WTC11 (cell line): ENCODE results near the gene MTX1. TPM values are rescaled to one million over a fixed set of nuclear protein-coding genes. Genes with fewer than 3 reads are reported as not detected.

Experiments
- ATAC-seq: fragments of 200-7000 bp; cut with Tn5 transposase; 2 replicates; pipeline ENCODE4 v1.10.0; 2021; ENCODE audit warnings: mild to moderate bottlenecking, moderate library complexity
- CTCF ChIA-PET: fragments of 300-600 bp; sonication (Branson Sonifier 250); formaldehyde crosslinking; loops from one replicate; lab custom pipeline; 2021; ENCODE audit warnings: antibody characterized with exemption; lab: Charles Lee
- POLR2A ChIA-PET: fragments of 350-600 bp; sonication (Branson Sonifier 250); formaldehyde crosslinking; loops from one replicate; lab custom pipeline; 2021; ENCODE audit warnings: antibody characterized with exemption; lab: Charles Lee
- DNase-seq: peaks from one replicate; pipeline ENCODE4 v3.0.0; 2021; ENCODE audit warnings: low spot score
- H3K27ac Mint-ChIP-seq: 2 replicates; pipeline ENCODE4 v1.8.0; 2021; ENCODE audit warnings: mixed read lengths
- H3K27me3 Mint-ChIP-seq: 2 replicates; pipeline ENCODE4 v1.8.0; 2021; ENCODE audit warnings: low read depth, mild to moderate bottlenecking, moderate library complexity, mixed read lengths
- H3K36me3 Mint-ChIP-seq: 2 replicates; pipeline ENCODE4 v1.8.0; 2021; ENCODE audit warnings: mixed read lengths
- H3K4me1 Mint-ChIP-seq: 2 replicates; pipeline ENCODE4 v1.8.0; 2022; ENCODE audit warnings: mixed read lengths
- H3K4me3 Mint-ChIP-seq: 2 replicates; pipeline ENCODE4 v1.8.0; 2021; ENCODE audit warnings: mild to moderate bottlenecking, moderate library complexity, mixed read lengths
- H3K9me3 Mint-ChIP-seq: 2 replicates; pipeline ENCODE4 v1.8.0; 2021; ENCODE audit warnings: mixed read lengths
- ATF1 ChIP-seq: sonication (generic); formaldehyde crosslinking; IDR thresholded peaks from 2 replicates; pipeline ENCODE4 v1.8.1; 2023; ENCODE audit warnings: mild to moderate bottlenecking, moderate library complexity, missing genetic modification reagents
- CDX4 ChIP-seq: fragments of 250-450 bp; sonication (Bioruptor Pico); IDR thresholded peaks from 2 replicates; pipeline ENCODE4 v1.9.0; 2021; ENCODE audit warnings: moderate library complexity, mild to moderate bottlenecking, inconsistent platforms, borderline replicate concordance
- CREM ChIP-seq: sonication (generic); formaldehyde crosslinking; IDR thresholded peaks from 2 replicates; pipeline ENCODE4 v1.8.1; 2022; ENCODE audit warnings: mild to moderate bottlenecking, missing genetic modification reagents, moderate library complexity
- E2F4 ChIP-seq: sonication (generic); formaldehyde crosslinking; IDR thresholded peaks from 2 replicates; pipeline ENCODE4 v1.8.1; 2022; ENCODE audit warnings: low read depth, mild to moderate bottlenecking, moderate library complexity, missing genetic modification reagents, borderline replicate concordance
- E2F5 ChIP-seq: sonication (generic); formaldehyde crosslinking; IDR thresholded peaks from 2 replicates; pipeline ENCODE4 v1.8.1; 2022; ENCODE audit warnings: mild to moderate bottlenecking, moderate library complexity, missing genetic modification reagents
- ETV6 ChIP-seq: sonication (generic); formaldehyde crosslinking; IDR thresholded peaks from 2 replicates; pipeline ENCODE4 v1.8.1; 2022; ENCODE audit warnings: mild to moderate bottlenecking, missing genetic modification reagents
- FOXK1 ChIP-seq: sonication (generic); formaldehyde crosslinking; IDR thresholded peaks from 2 replicates; pipeline ENCODE4 v1.8.0; 2022; ENCODE audit warnings: mild to moderate bottlenecking, moderate library complexity, missing genetic modification reagents
- FOXP1 ChIP-seq: sonication (generic); formaldehyde crosslinking; IDR thresholded peaks from 2 replicates; pipeline ENCODE4 v1.8.0; 2022; ENCODE audit warnings: missing genetic modification reagents, mild to moderate bottlenecking, moderate library complexity, borderline replicate concordance
- GABPB1 ChIP-seq: sonication (generic); formaldehyde crosslinking; IDR thresholded peaks from 2 replicates; pipeline ENCODE4 v1.8.1; 2023; ENCODE audit warnings: mild to moderate bottlenecking, missing genetic modification reagents
- HMGXB4 ChIP-seq: sonication (generic); formaldehyde crosslinking; IDR thresholded peaks from 2 replicates; pipeline ENCODE4 v1.8.1; 2023; ENCODE audit warnings: mild to moderate bottlenecking, moderate library complexity, missing genetic modification reagents
- IRF2 ChIP-seq: sonication (generic); formaldehyde crosslinking; IDR thresholded peaks from 2 replicates; pipeline ENCODE4 v1.8.0; 2022; ENCODE audit warnings: low read depth, missing genetic modification reagents, borderline replicate concordance
- MAX ChIP-seq: sonication (generic); formaldehyde crosslinking; IDR thresholded peaks from 2 replicates; pipeline ENCODE4 v1.8.0; 2022; ENCODE audit warnings: mild to moderate bottlenecking, missing genetic modification reagents
- MYBL2 ChIP-seq: sonication (generic); formaldehyde crosslinking; IDR thresholded peaks from 2 replicates; pipeline ENCODE4 v1.8.1; 2023; ENCODE audit warnings: mild to moderate bottlenecking, moderate library complexity, missing genetic modification reagents
- NFYB ChIP-seq: sonication (generic); formaldehyde crosslinking; conservative IDR thresholded peaks from 2 replicates; pipeline ENCODE4 v1.8.0; 2022; ENCODE audit warnings: low read depth, missing genetic modification reagents
- NR3C1 ChIP-seq: sonication (generic); formaldehyde crosslinking; conservative IDR thresholded peaks from 2 replicates; pipeline ENCODE4 v1.8.1; 2023; ENCODE audit warnings: low read depth, mild to moderate bottlenecking, missing genetic modification reagents
- OVOL2 ChIP-seq: fragments of 250-450 bp; sonication (Bioruptor Pico); IDR thresholded peaks from 2 replicates; pipeline ENCODE4 v1.9.0; 2021; ENCODE audit warnings: mild to moderate bottlenecking, borderline replicate concordance
- PRDM15 ChIP-seq: sonication (generic); formaldehyde crosslinking; IDR thresholded peaks from 2 replicates; pipeline ENCODE4 v1.8.0; 2022; ENCODE audit warnings: missing genetic modification reagents
- RELA ChIP-seq: sonication (generic); formaldehyde crosslinking; IDR thresholded peaks from 2 replicates; pipeline ENCODE4 v1.8.1; 2022; ENCODE audit warnings: missing genetic modification reagents, mild to moderate bottlenecking, borderline replicate concordance
- RORB ChIP-seq: fragments of 250-450 bp; sonication (Bioruptor Pico); IDR thresholded peaks from 2 replicates; pipeline ENCODE4 v1.9.0; 2021; ENCODE audit warnings: mild to moderate bottlenecking
- SMAD3 ChIP-seq: sonication (generic); formaldehyde crosslinking; IDR thresholded peaks from 2 replicates; pipeline ENCODE4 v1.8.0; 2022; ENCODE audit warnings: missing genetic modification reagents, mild to moderate bottlenecking, borderline replicate concordance
- SP1 ChIP-seq: sonication (generic); formaldehyde crosslinking; conservative IDR thresholded peaks from 2 replicates; pipeline ENCODE4 v1.8.1; 2022; ENCODE audit warnings: missing genetic modification reagents
- ZBTB21 ChIP-seq: sonication (generic); formaldehyde crosslinking; IDR thresholded peaks from 2 replicates; pipeline ENCODE4 v1.8.1; 2023; ENCODE audit warnings: mild to moderate bottlenecking, missing genetic modification reagents, borderline replicate concordance
- ZBTB43 ChIP-seq: sonication (generic); formaldehyde crosslinking; IDR thresholded peaks from 2 replicates; pipeline ENCODE4 v1.8.1; 2023; ENCODE audit warnings: mild to moderate bottlenecking, missing genetic modification reagents
- ZNF416 ChIP-seq: fragments of 250-450 bp; sonication (Bioruptor Pico); IDR thresholded peaks from 2 replicates; pipeline ENCODE4 v1.9.0; 2021; ENCODE audit warnings: mild to moderate bottlenecking, inconsistent platforms
- total RNA-seq: library from RNA; stranded (reverse); gene quantifications from 3 replicates; pipeline ENCODE4 v1.2.3, GENCODE V29; 2021

Gene MTX1
- total RNA-seq, 1 experiment from 2014 or later = 62.8 TPM

GRCh38 chr1:155226910-155227260 is 18.4 kb downstream of the MTX1 start:
- Mint-ChIP-seq H3K27ac (peak overlapping the region; percentile 95), H3K36me3 (no peaks in the 10 kb centered on the region), H3K27me3 (peaks cover 29% of the 10 kb centered on the region), H3K9me3 (no peaks in the 10 kb centered on the region), H3K4me1 (peaks cover 25% of the 10 kb centered on the region)
- peak; percentile 60 for DNase-seq
- peak; percentile 29 for ATAC-seq
- CTCF ChIA-PET = interaction anchor here (0.9 to 6.1 kb wide), 14 partner anchors 18 to 209 kb away, joined by 3 to 48 read pairs (median 4); partner anchors contain the start of genes CLK2, KRTCAP2, MTX1 and THBS3
- POLR2A ChIA-PET = interaction anchor here (0.7 to 1.4 kb wide), 6 partner anchors 17 to 210 kb away, joined by 3 to 6 read pairs (median 4); no protein-coding TSS in a partner anchor
- peak; percentile 10; the same call in 1 of the 2 replicates for TF ChIP-seq HMGXB4 (CRISPR knock-in tag)
- peak; percentile 30; the same call in 1 of the 2 replicates for TF ChIP-seq ZBTB43 (CRISPR knock-in tag)
- no peak for TF ChIP-seq RELA
- 0 out of 2 replicates have a peak, but pooled peaks have one; percentile 16 for TF ChIP-seq GABPB1 (CRISPR knock-in tag)
- no peak for TF ChIP-seq ZNF416
- TF ChIP-seq, all 79 proteins: peak for 3
- peak overlapping the region; percentile 92 for H3K4me3 Mint-ChIP-seq

- DNase-seq (peak; percentile 97), ATAC-seq (peak; percentile 96)
- Mint-ChIP-seq H3K36me3 (no peaks in the 10 kb centered on the region), H3K4me1 (peaks cover 22% of the 10 kb centered on the region), H3K9me3 (no peaks in the 10 kb centered on the region), H3K27ac (peak overlapping the region; percentile 97), H3K27me3 (peaks cover 29% of the 10 kb centered on the region), H3K4me3 (peak overlapping the region; percentile 92)
- ChIA-PET POLR2A (interaction anchor here (0.6 to 1.8 kb wide), 9 partner anchors 17 to 89 kb away, joined by 3 to 6 read pairs (median 4); partner anchors contain the start of genes CLK2 and THBS3), CTCF (interaction anchor here (0.6 to 6.1 kb wide), 15 partner anchors 18 to 210 kb away, joined by 3 to 48 read pairs (median 4); partner anchors contain the start of genes CLK2, KRTCAP2, MTX1 and THBS3)
- TF ChIP-seq SMAD3 (CRISPR knock-in tag) = 0 out of 2 replicates have a peak, but pooled peaks have one; percentile 67
- no peak for TF ChIP-seq ZBTB21 (CRISPR knock-in tag)
- TF ChIP-seq NFYB (CRISPR knock-in tag) = peak; percentile 92
- TF ChIP-seq ETV6 = no peak
- TF ChIP-seq SP1 (CRISPR knock-in tag) = peak; percentile 57; the same call in 1 of the 2 replicates
- no peak for TF ChIP-seq CREM (CRISPR knock-in tag)
- peak; percentile 20; the same call in 1 of the 2 replicates for TF ChIP-seq FOXP1 (CRISPR knock-in tag)
- peak; percentile 93 for TF ChIP-seq E2F4 (CRISPR knock-in tag)
- no peak for TF ChIP-seq CDX4 (CRISPR knock-in tag)
- TF ChIP-seq MAX (CRISPR knock-in tag) = peak; percentile 41
- TF ChIP-seq PRDM15 = no peak
- TF ChIP-seq ATF1 = no peak
- TF ChIP-seq E2F5 (CRISPR knock-in tag) = peak; percentile 99
- TF ChIP-seq OVOL2 (CRISPR knock-in tag) = no peak
- no peak for TF ChIP-seq IRF2 (CRISPR knock-in tag)
- TF ChIP-seq NR3C1 = no peak
- TF ChIP-seq MYBL2 (CRISPR knock-in tag) = no peak
- TF ChIP-seq FOXK1 (CRISPR knock-in tag) = peak; percentile 35; the same call in 1 of the 2 replicates
- TF ChIP-seq RORB (CRISPR knock-in tag) = no peak
These were observed 19.0 kb downstream of the MTX1 start for GRCh38 chr1:155227261-155228095.
